H9 (cell line): Measurements from ENCODE around the gene MAD1L1. TPM values are rescaled to one million over a fixed set of nuclear protein-coding genes. Genes with fewer than 3 reads are reported as not detected.

Experiments used
- DNase-seq: peaks from one replicate; pipeline ENCODE4 v3.0.0-alpha.2; 2017
- H2AFZ ChIP-seq: one replicate; pipeline ENCODE4 v1.6.1; 2013; ENCODE audit warnings: mild to moderate bottlenecking, low read length, control low read depth, moderate library complexity
- H2AK5ac ChIP-seq: 2 replicates; pipeline ENCODE4 v1.6.1; 2013; ENCODE audit warnings: low read length, control low read depth, mixed read lengths; ENCODE audit not compliant: insufficient read length
- H2BK120ac ChIP-seq: one replicate; pipeline ENCODE4 v1.6.1; 2013; ENCODE audit warnings: low read depth, mild to moderate bottlenecking, low read length, control low read depth, inconsistent platforms; ENCODE audit not compliant: poor library complexity, severe bottlenecking
- H2BK12ac ChIP-seq: 2 replicates; pipeline ENCODE4 v1.6.1; 2013; ENCODE audit warnings: low read length, control low read depth, mixed read lengths, low read depth; ENCODE audit not compliant: insufficient read length
- H2BK15ac ChIP-seq: 2 replicates; pipeline ENCODE4 v1.6.1; 2013; ENCODE audit warnings: low read depth, low read length, control low read depth
- H2BK20ac ChIP-seq: one replicate; pipeline ENCODE4 v1.6.1; 2013; ENCODE audit warnings: low read depth, mild to moderate bottlenecking, low read length, control low read depth, inconsistent platforms; ENCODE audit not compliant: poor library complexity, severe bottlenecking
- H2BK5ac ChIP-seq: 2 replicates; pipeline ENCODE4 v1.6.1; 2013; ENCODE audit warnings: low read length, control low read depth, mixed read lengths; ENCODE audit not compliant: insufficient read length
- H3K14ac ChIP-seq: 2 replicates; pipeline ENCODE4 v1.6.1; 2013; ENCODE audit warnings: low read length, control low read depth; ENCODE audit not compliant: insufficient read depth
- H3K18ac ChIP-seq: 2 replicates; pipeline ENCODE4 v1.6.1; 2013; ENCODE audit warnings: low read depth, mild to moderate bottlenecking, mixed read lengths, low read length, control low read depth; ENCODE audit not compliant: insufficient read length
- H3K23ac ChIP-seq: 2 replicates; pipeline ENCODE4 v1.6.1; 2013; ENCODE audit warnings: low read length, control low read depth, mixed read lengths, low read depth; ENCODE audit not compliant: insufficient read length
- H3K23me2 ChIP-seq: 2 replicates; pipeline ENCODE4 v1.6.1; 2013; ENCODE audit warnings: low read depth, mild to moderate bottlenecking, mixed read lengths, low read length, control low read depth; ENCODE audit not compliant: insufficient read length, poor library complexity, severe bottlenecking
- H3K27ac ChIP-seq: 2 replicates; pipeline ENCODE4 v1.5.1; 2013; ENCODE audit warnings: low read length, control low read depth, mixed read lengths, low read depth; ENCODE audit not compliant: insufficient read length
- H3K27me3 ChIP-seq: 2 replicates; pipeline ENCODE4 v1.6.1; 2013; ENCODE audit warnings: low read length, control low read depth, inconsistent platforms; ENCODE audit not compliant: insufficient read depth
- H3K4ac ChIP-seq: 2 replicates; pipeline ENCODE4 v1.6.1; 2013; ENCODE audit warnings: low read depth, mild to moderate bottlenecking, control low read depth, inconsistent platforms, low read length, moderate library complexity
- H3K4me1 ChIP-seq: 2 replicates; pipeline ENCODE4 v1.6.1; 2013; ENCODE audit warnings: low read length, control low read depth, inconsistent platforms; ENCODE audit not compliant: insufficient read depth
- H3K4me2 ChIP-seq: 2 replicates; pipeline ENCODE4 v1.6.1; 2013; ENCODE audit warnings: low read length, control low read depth, mixed read lengths; ENCODE audit not compliant: insufficient read length, insufficient read depth
- H3K56ac ChIP-seq: 2 replicates; pipeline ENCODE4 v1.6.1; 2013; ENCODE audit warnings: low read depth, mild to moderate bottlenecking, mixed read lengths, low read length, control low read depth; ENCODE audit not compliant: insufficient read length
- H3K79me1 ChIP-seq: 2 replicates; pipeline ENCODE4 v1.6.1; 2013; ENCODE audit warnings: low read depth, mild to moderate bottlenecking, moderate library complexity, low read length, control low read depth, inconsistent platforms; ENCODE audit not compliant: insufficient read depth, poor library complexity, severe bottlenecking
- H3K79me2 ChIP-seq: 2 replicates; pipeline ENCODE4 v1.6.1; 2013; ENCODE audit warnings: low read length, control low read depth, inconsistent platforms; ENCODE audit not compliant: insufficient read depth
- H3K9ac ChIP-seq: 2 replicates; pipeline ENCODE4 v1.6.1; 2013; ENCODE audit warnings: low read length, control low read depth, mixed read lengths; ENCODE audit not compliant: insufficient read length; ENCODE audit errors: extremely low read depth
- H3K9me3 ChIP-seq: one replicate; pipeline ENCODE4 v1.6.1; 2013; ENCODE audit warnings: low read depth, low read length, inconsistent platforms; ENCODE audit not compliant: control insufficient read depth
- H3T11ph ChIP-seq: one replicate; pipeline ENCODE4 v1.6.1; 2013; ENCODE audit warnings: mild to moderate bottlenecking, low read length, control low read depth, inconsistent platforms
- H4K20me1 ChIP-seq: one replicate; pipeline ENCODE4 v1.6.1; 2013; ENCODE audit not compliant: control insufficient read depth, insufficient read length, insufficient read depth
- H4K5ac ChIP-seq: 2 replicates; pipeline ENCODE4 v1.6.1; 2013; ENCODE audit warnings: low read depth, mild to moderate bottlenecking, mixed read lengths, low read length, control low read depth; ENCODE audit not compliant: insufficient read length
- H4K8ac ChIP-seq: replicated peaks from 2 replicates; pipeline ENCODE4 v1.6.1; 2013; ENCODE audit warnings: low read length, control low read depth, mixed read lengths, low read depth; ENCODE audit not compliant: insufficient read length
- H4K91ac ChIP-seq: 2 replicates; pipeline ENCODE4 v1.6.1; 2013; ENCODE audit warnings: low read depth, mild to moderate bottlenecking, moderate library complexity, mixed read lengths, low read length, control low read depth; ENCODE audit not compliant: insufficient read length
- H3K27ac Mint-ChIP-seq, 3 experiments: 2 replicates in 2 of 3; 3 replicates in 1 of 3; pipeline ENCODE4 v1.8.0; 2020 to 2021; ENCODE audit warnings: mixed read lengths in 3 of 3, mild to moderate bottlenecking in 1 of 3, moderate library complexity in 1 of 3
- H3K27me3 Mint-ChIP-seq: 2 replicates; pipeline ENCODE4 v1.8.0; 2021; ENCODE audit warnings: low read depth, mild to moderate bottlenecking, moderate library complexity, mixed read lengths
- H3K36me3 Mint-ChIP-seq, 3 experiments: 2 replicates in 2 of 3; 3 replicates in 1 of 3; pipeline ENCODE4 v1.8.0; 2020 to 2021; ENCODE audit warnings: low read depth in 3 of 3, mixed read lengths in 3 of 3; ENCODE audit not compliant: insufficient read depth in 1 of 3
- H3K4me1 Mint-ChIP-seq, 2 experiments: 2 replicates each; pipeline ENCODE4 v1.8.0; 2020; ENCODE audit warnings: mixed read lengths in 2 of 2
- H3K4me3 Mint-ChIP-seq, 2 experiments: 2 replicates in 1 of 2; 3 replicates in 1 of 2; pipeline ENCODE4 v1.8.0; 2020 to 2021; ENCODE audit warnings: mild to moderate bottlenecking in 2 of 2, mixed read lengths in 2 of 2, moderate library complexity in 1 of 2
- H3K9me3 Mint-ChIP-seq, 2 experiments: 2 replicates in 1 of 2; 3 replicates in 1 of 2; pipeline ENCODE4 v1.8.0; 2020; ENCODE audit warnings: mild to moderate bottlenecking in 2 of 2, mixed read lengths in 2 of 2, moderate library complexity in 1 of 2
- CTCF ChIP-seq: fragments of 200-600 bp; sonication (generic); conservative IDR thresholded peaks from 3 replicates; pipeline ENCODE4 v1.8.0; 2021; ENCODE audit warnings: antibody characterized with exemption, mild to moderate bottlenecking
- whole genome bisulfite sequencing: extraction: QIAGEN DNeasy Blood & Tissue Kit; methylation state at CpG from one replicate; pipeline ENCODE4 v1.1.7; 2013; ENCODE audit warnings: missing lambda C conversion rate, low lambda C conversion rate, mixed read lengths; ENCODE audit not compliant: insufficient read length; ENCODE audit errors: extremely low coverage; 5-methylcytosine and 5-hydroxymethylcytosine counted together
- total RNA-seq: library from RNA; stranded (reverse); gene quantifications from 2 replicates; pipeline ENCODE4 v1.2.1, GENCODE V29; 2021

MAD1L1 gene
- total RNA-seq, 1 experiment from 2014 or later, result 39.0 TPM

GRCh38 chr7:2138146-2138765, 94.5 kb downstream of the MAD1L1 start:
- Histone ChIP-seq H3K9me3 (no peaks in the 10 kb centered on the region), H2AK5ac (no peak overlapping the region), H2BK12ac (no peak overlapping the region), H2BK120ac (no peak overlapping the region), H3K4me1 (no peaks in the 10 kb centered on the region), H3K79me2 (no peaks in the 10 kb centered on the region), H3K18ac (no peak overlapping the region), H3K4ac (no peak overlapping the region), H3K27ac (no peak overlapping the region), H3T11ph (no peak overlapping the region), H4K91ac (no peak overlapping the region), H2BK15ac (no peak overlapping the region), H3K4me2 (no peak overlapping the region), H2BK5ac (no peak overlapping the region), H4K8ac (no peak overlapping the region), H3K79me1 (no peaks in the 10 kb centered on the region), H3K14ac (no peak overlapping the region; the same call in 1 of the 2 replicates), H4K20me1 (no peaks in the 10 kb centered on the region), H2BK20ac (no peak overlapping the region), H3K23me2 (no peaks in the 10 kb centered on the region), H3K23ac (no peak overlapping the region), H3K56ac (no peak overlapping the region), H3K27me3 (no peaks in the 10 kb centered on the region), H2AFZ (no peak overlapping the region), H3K9ac (no peak overlapping the region), H4K5ac (no peak overlapping the region)
- Mint-ChIP-seq H3K4me3 (no peak overlapping the region), H3K4me1 (no peaks in the 10 kb centered on the region), H3K9me3 (no peaks in the 10 kb centered on the region), H3K27ac (peak overlapping the region; percentile 60 to 90 (median 68); a peak in 4 of 7 replicates), H3K27me3 (no peaks in the 10 kb centered on the region), H3K36me3 (peaks cover 26 to 38% (median 29%) of the 10 kb centered on the region in 3 experiments)
- DNase-seq, result no peak
- no peak for TF ChIP-seq CTCF
- WGBS, result no CpG with 5 or more reads among the region's 17 CpGs
